KBM-7 (cell line): ENCODE measurements around the gene MITF.

Source experiments
- DNase-seq: peaks from one replicate; pipeline ENCODE4 v3.0.0-alpha.2; 2015
- in situ Hi-C: fragments of 300-500 bp; cut with MboI; formaldehyde crosslinking; loops from 2 replicates; pipeline ENCODE4 v1.14.3; 2020; ENCODE audit warnings: low sequenced_read_pairs, low pct_unique_long_range_greater_than_20kb, mixed read lengths

The MITF gene

GRCh38 chr3:69856965-69857705, 117.9 kb downstream of the MITF start:
- no peak for DNase-seq

GRCh38 chr3:69861556-69861955, 122.3 kb downstream of the MITF start:
- in situ Hi-C loops = no loop called here
- DNase-seq = no peak

More at GRCh38 chr3:69856965-69857705, 117.9 kb downstream of the MITF start:
- in situ Hi-C loops = no loop called here

- no peak for DNase-seq
- in situ Hi-C loops = no loop called here
Measured at GRCh38 chr3:69864141-69864540, 124.9 kb downstream of the MITF start.

GRCh38 chr3:69864766-69865165, 125.5 kb downstream of the MITF start:
- DNase-seq = no peak
- in situ Hi-C loops = no loop called here

GRCh38 chr3:69865925-69866679, 126.8 kb downstream of the MITF start:
- in situ Hi-C loops = no loop called here
- DNase-seq = no peak

GRCh38 chr3:69866988-69867720, 127.9 kb downstream of the MITF start:
- no peak for DNase-seq
- in situ Hi-C loops = no loop called here

- in situ Hi-C loops = no loop called here
Measured at GRCh38 chr3:69867941-69868505, 128.8 kb downstream of the MITF start.

GRCh38 chr3:69868841-69869420, 129.7 kb downstream of the MITF start:
- in situ Hi-C loops = no loop called here
- no peak for DNase-seq

More at GRCh38 chr3:69867941-69868505, 128.8 kb downstream of the MITF start:
- DNase-seq = no peak

GRCh38 chr3:69869643-69870042, 130.4 kb downstream of the MITF start:
- in situ Hi-C loops = no loop called here
- no peak for DNase-seq

GRCh38 chr3:69871251-69871650, 132.0 kb downstream of the MITF start:
- in situ Hi-C loops = no loop called here
- no peak for DNase-seq

- in situ Hi-C loops = no loop called here
- DNase-seq = no peak
Measured at GRCh38 chr3:69871868-69872267, 132.6 kb downstream of the MITF start.

- in situ Hi-C loops = no loop called here
- DNase-seq = no peak
Measured at GRCh38 chr3:69872783-69873378, 133.6 kb downstream of the MITF start.

- in situ Hi-C loops = no loop called here
- no peak for DNase-seq
Measured at GRCh38 chr3:69876073-69876472, 136.8 kb downstream of the MITF start.

GRCh38 chr3:69878254-69878653, 139.0 kb downstream of the MITF start:
- in situ Hi-C loops = no loop called here
- no peak for DNase-seq

GRCh38 chr3:69879051-69879450, 139.8 kb downstream of the MITF start:
- in situ Hi-C loops = no loop called here
- no peak for DNase-seq

- in situ Hi-C loops = no loop called here
- DNase-seq = no peak
Measured at GRCh38 chr3:69880069-69880640, 140.9 kb downstream of the MITF start.

GRCh38 chr3:69881051-69881450, 141.8 kb downstream of the MITF start:
- in situ Hi-C loops = no loop called here
- DNase-seq = no peak

- in situ Hi-C loops = no loop called here
- DNase-seq = no peak
Measured at GRCh38 chr3:69881756-69882428, 142.6 kb downstream of the MITF start.
